Neuronal stem cell (in vitro differentiated cells): ENCODE results near the gene SUV39H1.
A peak's percentile ranks its signal among the peaks of the same experiment; 100 is the strongest.

ENCODE experiments used
- DNase-seq: peaks from one replicate; pipeline ENCODE4 v3.0.0-alpha.2; 2013; ENCODE audit warnings: low spot score
- H2AFZ ChIP-seq: one replicate; pipeline ENCODE4 v1.6.1; 2013; ENCODE audit warnings: mild to moderate bottlenecking, low read length, inconsistent platforms
- H2AK5ac ChIP-seq: 2 replicates; pipeline ENCODE4 v1.6.1; 2013; ENCODE audit warnings: low read depth, mild to moderate bottlenecking, inconsistent platforms, low read length, moderate library complexity, mixed read lengths
- H2BK120ac ChIP-seq: 2 replicates; pipeline ENCODE4 v1.6.1; 2013; ENCODE audit warnings: low read depth, mild to moderate bottlenecking, inconsistent platforms, low read length, moderate library complexity, mixed read lengths
- H2BK12ac ChIP-seq: one replicate; pipeline ENCODE4 v1.6.1; 2013; ENCODE audit warnings: low read length, inconsistent platforms
- H2BK15ac ChIP-seq: 2 replicates; pipeline ENCODE4 v1.6.1; 2013; ENCODE audit warnings: mild to moderate bottlenecking, low read length, inconsistent platforms, mixed read lengths
- H2BK5ac ChIP-seq: one replicate; pipeline ENCODE4 v1.6.1; 2013; ENCODE audit warnings: inconsistent platforms, mild to moderate bottlenecking, low read length, moderate library complexity
- H3K14ac ChIP-seq: one replicate; pipeline ENCODE4 v1.6.1; 2013; ENCODE audit warnings: low read length, inconsistent platforms
- H3K18ac ChIP-seq: 2 replicates; pipeline ENCODE4 v1.6.1; 2013; ENCODE audit warnings: low read length, inconsistent platforms
- H3K23ac ChIP-seq: 2 replicates; pipeline ENCODE4 v1.6.1; 2013; ENCODE audit warnings: low read depth, mild to moderate bottlenecking, mixed read lengths, low read length, inconsistent platforms; ENCODE audit not compliant: poor library complexity
- H3K27ac ChIP-seq: replicated peaks from 3 replicates; pipeline ENCODE4 v1.5.1; 2013; ENCODE audit warnings: low read length, inconsistent platforms
- H3K27me3 ChIP-seq, 3 experiments: 2 replicates each; pipeline ENCODE4 v1.6.1; 2013; ENCODE audit warnings: low read length in 3 of 3, mild to moderate bottlenecking in 2 of 3, inconsistent platforms in 1 of 3, low read depth in 1 of 3, mixed read lengths in 1 of 3, moderate library complexity in 1 of 3; ENCODE audit not compliant: control insufficient read depth in 3 of 3, insufficient read depth in 3 of 3
- H3K36me3 ChIP-seq, 2 donors: replicated peaks in 1 of 2; 2 replicates each; pipeline ENCODE4 v1.6.1; 2013; ENCODE audit warnings: low read length in 2 of 2; ENCODE audit not compliant: control insufficient read depth in 2 of 2, insufficient read depth in 2 of 2
- H3K4ac ChIP-seq: 2 replicates; pipeline ENCODE4 v1.6.1; 2013; ENCODE audit warnings: inconsistent platforms, mild to moderate bottlenecking, low read length, moderate library complexity
- H3K4me1 ChIP-seq, 2 donors: 1 replicate in 1 of 2; 2 replicates in 1 of 2; pipeline ENCODE4 v1.6.1; 2013; ENCODE audit warnings: low read length in 2 of 2, low read depth in 1 of 2; ENCODE audit not compliant: control insufficient read depth in 2 of 2, insufficient read depth in 1 of 2
- H3K4me2 ChIP-seq: one replicate; pipeline ENCODE4 v1.6.1; 2013; ENCODE audit warnings: mild to moderate bottlenecking, low read length, inconsistent platforms; ENCODE audit not compliant: insufficient read depth, poor library complexity, severe bottlenecking
- H3K4me3 ChIP-seq, 2 donors: 2 replicates each; pipeline ENCODE4 v1.5.1; 2013; ENCODE audit warnings: low read length in 2 of 2, mild to moderate bottlenecking in 2 of 2, inconsistent platforms in 1 of 2, moderate library complexity in 1 of 2
- H3K79me1 ChIP-seq: one replicate; pipeline ENCODE4 v1.6.1; 2013; ENCODE audit warnings: low read depth, mild to moderate bottlenecking, inconsistent platforms, low read length, moderate library complexity
- H3K9ac ChIP-seq: one replicate; pipeline ENCODE4 v1.6.1; 2013; ENCODE audit warnings: mild to moderate bottlenecking, low read depth, low read length, inconsistent platforms; ENCODE audit not compliant: poor library complexity
- H3K9me3 ChIP-seq, 2 donors: replicated peaks in 1 of 2; 2 replicates each; pipeline versions ENCODE3 to v1.6.1; 2013; ENCODE audit warnings: low read length in 2 of 2, mild to moderate bottlenecking in 2 of 2, inconsistent platforms in 1 of 2, low read depth in 1 of 2, mixed read lengths in 1 of 2, moderate library complexity in 1 of 2; ENCODE audit not compliant: control insufficient read depth in 2 of 2, insufficient read depth in 1 of 2
- H4K8ac ChIP-seq: one replicate; pipeline ENCODE4 v1.6.1; 2013; ENCODE audit warnings: low read depth, mild to moderate bottlenecking, inconsistent platforms, low read length, moderate library complexity
- H4K91ac ChIP-seq: one replicate; pipeline ENCODE4 v1.6.1; 2013; ENCODE audit warnings: low read length, low read depth, mild to moderate bottlenecking, inconsistent platforms; ENCODE audit not compliant: poor library complexity
- WGBS, 2 donors: extraction: QIAGEN DNeasy Blood & Tissue Kit; methylation state at CpG; one replicate each; pipeline ENCODE4 v1.1.7; 2013; ENCODE audit warnings: missing lambda C conversion rate in 2 of 2, mixed read lengths in 1 of 2; ENCODE audit not compliant: insufficient read length in 2 of 2, insufficient replicate concordance in 1 of 2; ENCODE audit errors: extremely low coverage in 2 of 2; 5-methylcytosine and 5-hydroxymethylcytosine counted together

SUV39H1 gene

DNA sequence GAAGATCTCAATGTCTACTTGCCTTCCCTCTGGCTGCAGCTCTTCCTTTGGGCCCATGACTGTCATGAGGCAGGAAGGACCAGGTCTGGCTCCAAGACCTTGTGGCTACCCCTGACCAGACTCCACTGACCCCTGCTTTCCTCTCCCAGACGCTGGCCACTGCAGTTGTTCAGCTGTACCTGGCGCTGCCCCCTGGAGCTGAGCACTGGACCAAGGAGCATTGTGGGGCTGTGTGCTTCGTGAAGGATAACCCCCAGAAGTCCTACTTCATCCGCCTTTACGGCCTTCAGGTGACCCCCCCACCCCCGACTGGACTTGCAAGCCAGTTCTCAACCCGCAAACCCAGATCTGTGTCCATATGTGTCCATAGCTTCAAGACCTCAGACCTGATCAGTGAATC lies 12.4 kb upstream of the SUV39H1 start:
- H3K4me3 ChIP-seq, result no peak overlapping the region
- H4K8ac ChIP-seq, result no peak overlapping the region
- no peak overlapping the region for H2AFZ ChIP-seq
- H2BK5ac ChIP-seq, result no peak overlapping the region
- H3K9ac ChIP-seq, result no peak overlapping the region
- no peak overlapping the region for H2BK15ac ChIP-seq
- H2AK5ac ChIP-seq, result no peak overlapping the region
- peaks cover 2 to 15% of the 10 kb centered on the region in 2 donors for H3K4me1 ChIP-seq
- no peaks in the 10 kb centered on the region for H3K9me3 ChIP-seq
- no peaks in the 10 kb centered on the region for H3K36me3 ChIP-seq
- no peak overlapping the region for H3K4me2 ChIP-seq
- no CpG with 5 or more reads among the region's 7 CpGs for whole genome bisulfite sequencing, 2 donors
- no peaks in the 10 kb centered on the region for H3K79me1 ChIP-seq
- no peak overlapping the region for H4K91ac ChIP-seq
- H3K18ac ChIP-seq, result no peak overlapping the region
- H3K27ac ChIP-seq, result no peak overlapping the region
- no peak overlapping the region for H3K4ac ChIP-seq
- H3K27me3 ChIP-seq, result no peaks in the 10 kb centered on the region
- no peak for DNase-seq
- no peak overlapping the region for H2BK12ac ChIP-seq
- H3K14ac ChIP-seq, result no peak overlapping the region
- no peak overlapping the region for H3K23ac ChIP-seq
- no peak overlapping the region for H2BK120ac ChIP-seq

GRCh38 chrX:48685416-48685815 lies 11.1 kb upstream of the SUV39H1 start:
- Histone ChIP-seq H3K4me3 (no peak overlapping the region), H3K27ac (no peak overlapping the region)

GRCh38 chrX:48688531-48689150 lies 7.9 kb upstream of the SUV39H1 start:
- no peak overlapping the region for H3K9ac ChIP-seq
- no peak overlapping the region for H2BK12ac ChIP-seq
- no peak overlapping the region for H3K27ac ChIP-seq
- no peaks in the 10 kb centered on the region for H3K9me3 ChIP-seq
- H3K79me1 ChIP-seq, result no peaks in the 10 kb centered on the region
- no peaks in the 10 kb centered on the region for H3K36me3 ChIP-seq
- no peak overlapping the region for H3K4me3 ChIP-seq
- H2AFZ ChIP-seq, result peak overlapping the region; percentile 79
- H3K14ac ChIP-seq, result no peak overlapping the region
- H3K23ac ChIP-seq, result no peak overlapping the region
- WGBS, 2 donors, result no CpG with 5 or more reads among the region's 19 CpGs
- H2BK15ac ChIP-seq, result no peak overlapping the region
- DNase-seq, result no peak
- no peak overlapping the region for H4K8ac ChIP-seq
- no peak overlapping the region for H3K4me2 ChIP-seq
- H4K91ac ChIP-seq, result no peak overlapping the region
- H3K27me3 ChIP-seq, result no peaks in the 10 kb centered on the region
- H3K18ac ChIP-seq, result peak overlapping the region; percentile 38
- H3K4me1 ChIP-seq, result peaks cover 2 to 6% of the 10 kb centered on the region in 2 donors
- no peak overlapping the region for H2BK5ac ChIP-seq
- H2BK120ac ChIP-seq, result no peak overlapping the region
- no peak overlapping the region for H2AK5ac ChIP-seq
- no peak overlapping the region for H3K4ac ChIP-seq

More at GRCh38 chrX:48685416-48685815, 11.1 kb upstream of the SUV39H1 start:
- Histone ChIP-seq H3K23ac (no peak overlapping the region), H3K14ac (no peak overlapping the region), H4K8ac (no peak overlapping the region), H3K18ac (no peak overlapping the region), H2BK120ac (no peak overlapping the region), H4K91ac (no peak overlapping the region), H2BK15ac (no peak overlapping the region), H3K4ac (no peak overlapping the region), H3K4me1 (peaks cover 2 to 9% of the 10 kb centered on the region in 2 donors), H3K27me3 (no peaks in the 10 kb centered on the region), H3K9ac (no peak overlapping the region), H3K9me3 (no peaks in the 10 kb centered on the region), H3K36me3 (no peaks in the 10 kb centered on the region), H2AK5ac (no peak overlapping the region), H3K79me1 (no peaks in the 10 kb centered on the region), H2AFZ (no peak overlapping the region), H3K4me2 (no peak overlapping the region), H2BK5ac (no peak overlapping the region), H2BK12ac (no peak overlapping the region)
- DNase-seq, result no peak
- no CpG with 5 or more reads among the region's 12 CpGs for WGBS, 2 donors

DNA sequence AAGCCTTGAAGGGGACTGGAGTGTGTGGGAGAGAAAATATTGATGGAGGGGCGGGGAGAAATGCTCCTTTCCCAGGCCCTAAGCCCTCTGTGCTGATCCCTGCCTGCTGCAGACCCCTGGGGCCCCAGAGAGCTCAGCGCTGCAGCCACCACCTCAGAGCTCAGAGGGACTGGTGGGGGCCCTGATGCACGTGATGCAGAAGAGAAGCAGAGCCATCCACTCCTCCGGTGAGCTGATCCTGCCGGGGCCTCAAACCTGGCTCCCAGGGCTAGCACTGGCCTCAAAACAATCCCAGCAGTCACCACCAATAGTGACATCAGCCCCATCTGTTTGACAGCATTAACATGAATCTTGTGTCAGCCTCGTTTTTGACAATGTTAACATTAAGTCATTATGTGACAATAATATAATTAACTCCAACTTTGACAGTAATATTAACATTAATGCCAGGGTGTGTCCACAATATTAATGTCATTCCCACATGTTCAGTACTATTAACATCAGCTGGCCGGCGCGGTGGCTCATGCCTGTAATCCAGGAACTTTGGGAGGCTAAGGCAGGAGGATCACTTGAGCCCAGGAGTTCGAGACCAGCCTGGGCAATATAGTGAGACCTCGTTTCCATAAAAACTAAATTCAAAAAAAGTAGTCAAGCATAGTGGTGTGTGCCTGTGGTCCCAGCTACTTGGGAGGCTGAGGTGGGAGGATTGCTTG lies 7.2 kb upstream of the SUV39H1 start:
- peak overlapping the region; percentile 79 for H2AFZ ChIP-seq
- no peak overlapping the region for H2AK5ac ChIP-seq
- H3K27ac ChIP-seq, result no peak overlapping the region
- H3K9ac ChIP-seq, result no peak overlapping the region
- no peaks in the 10 kb centered on the region for H3K27me3 ChIP-seq
- DNase-seq, result no peak
- H3K18ac ChIP-seq, result no peak overlapping the region
- no CpG with 5 or more reads among the region's 11 CpGs for WGBS, 2 donors
- H3K4ac ChIP-seq, result no peak overlapping the region
- H3K4me1 ChIP-seq, result peaks cover 2 to 6% of the 10 kb centered on the region in 2 donors
- no peaks in the 10 kb centered on the region for H3K36me3 ChIP-seq
- no peak overlapping the region for H2BK12ac ChIP-seq
- no peaks in the 10 kb centered on the region for H3K9me3 ChIP-seq
- H3K4me2 ChIP-seq, result no peak overlapping the region
- no peak overlapping the region for H3K23ac ChIP-seq
- H2BK15ac ChIP-seq, result no peak overlapping the region
- no peak overlapping the region for H2BK5ac ChIP-seq
- H4K8ac ChIP-seq, result no peak overlapping the region
- H4K91ac ChIP-seq, result no peak overlapping the region
- H2BK120ac ChIP-seq, result no peak overlapping the region
- no peak overlapping the region for H3K4me3 ChIP-seq
- no peaks in the 10 kb centered on the region for H3K79me1 ChIP-seq
- H3K14ac ChIP-seq, result no peak overlapping the region
